CD4-positive, alpha-beta T cell treated with Interleukin-4 for 1 hour (primary cell): ENCODE results near the gene LYPD5.
"Not testable (repeated sequence)": the region's sequence is repeated elsewhere in the genome, so short reads cannot be mapped to it uniquely, and the experiment has no call there.

Experiments used
- DNase-seq, 2 donors: peaks; one replicate each; pipeline ENCODE4 v3.0.0-alpha.2; 2020 to 2022

LYPD5 gene

GRCh38 chr19:43776286-43776685 is 26.0 kb downstream of the LYPD5 start:
- DNase-seq, result no peak

GRCh38 chr19:43775299-43775890 is 26.9 kb downstream of the LYPD5 start:
- no peak for DNase-seq

- not testable (repeated sequence) for DNase-seq
These were observed 27.3 kb downstream of the LYPD5 start for GRCh38 chr19:43774940-43775258.

GRCh38 chr19:43774103-43774939 is 27.9 kb downstream of the LYPD5 start:
- peak in 1 of 2 donors; percentile 34 for DNase-seq

GRCh38 chr19:43773725-43774102 is 28.5 kb downstream of the LYPD5 start:
- DNase-seq, result no peak

GRCh38 chr19:43769256-43769655 is 33.0 kb downstream of the LYPD5 start:
- no peak for DNase-seq

GRCh38 chr19:43768273-43769050 is 33.8 kb downstream of the LYPD5 start:
- peak in 1 of 2 donors; percentile 44 for DNase-seq

GRCh38 chr19:43767818-43768217 is 34.4 kb downstream of the LYPD5 start:
- no peak for DNase-seq

- no peak for DNase-seq
These were observed 34.9 kb downstream of the LYPD5 start for GRCh38 chr19:43767316-43767715.

- DNase-seq, result no peak
These were observed 35.5 kb downstream of the LYPD5 start for GRCh38 chr19:43766755-43767043.

GRCh38 chr19:43765109-43765876 is 37.0 kb downstream of the LYPD5 start:
- DNase-seq, result peak; percentile 69 to 74

- not testable (repeated sequence) for DNase-seq
These were observed 37.6 kb downstream of the LYPD5 start for GRCh38 chr19:43764684-43765083.

- no peak for DNase-seq
These were observed 38.7 kb downstream of the LYPD5 start for GRCh38 chr19:43763473-43763939.

GRCh38 chr19:43762814-43763213 is 39.4 kb downstream of the LYPD5 start:
- no peak for DNase-seq

- DNase-seq, result no peak
These were observed 41.3 kb downstream of the LYPD5 start for GRCh38 chr19:43760941-43761340.

- no peak for DNase-seq
These were observed 42.7 kb downstream of the LYPD5 start for GRCh38 chr19:43759515-43759914.

- peak; percentile 84 for DNase-seq
These were observed 46.9 kb downstream of the LYPD5 start for GRCh38 chr19:43755256-43755801.

- DNase-seq, result peak; percentile 98
These were observed 47.6 kb downstream of the LYPD5 start, which contains the start of gene SMG9 for GRCh38 chr19:43754503-43755255. Gene SMG9, minus strand, starts transcription at chr19:43754962. Its CDS starts 4,221 bp downstream, at chr19:43750741.

GRCh38 chr19:43754253-43754502 is 48.1 kb downstream of the LYPD5 start:
- DNase-seq, result no peak

- no peak for DNase-seq
These were observed 49.9 kb downstream of the LYPD5 start for GRCh38 chr19:43752287-43752875.

- no peak for DNase-seq
These were observed 50.6 kb downstream of the LYPD5 start for GRCh38 chr19:43751466-43752220.
